K562 (cell line): ENCODE data around the gene USP5. TPM values are rescaled to one million over a fixed set of nuclear protein-coding genes. Genes with fewer than 3 reads are reported as not detected.

Experiments used
- ARID4B ChIP-seq: sonication (generic); formaldehyde crosslinking; IDR thresholded peaks from 2 replicates; pipeline ENCODE4 v1.8.0; 2022; ENCODE audit warnings: mild to moderate bottlenecking, missing genetic modification reagents
- FOXA3 ChIP-seq, 2 experiments: fragments of 450-650 bp in 1 of 2; sonication (generic) in 1 of 2; formaldehyde crosslinking; IDR thresholded peaks in 1 of 2; conservative IDR thresholded peaks in 1 of 2; 2 replicates each; pipeline versions ENCODE4 v1.4.0 to v1.8.0; 2020 to 2022; ENCODE audit warnings: mild to moderate bottlenecking in 2 of 2, missing genetic modification reagents in 1 of 2
- KDM2B ChIP-seq: fragments of 250-450 bp; sonication (Bioruptor Pico); IDR thresholded peaks from 2 replicates; pipeline ENCODE4 v1.8.0; 2021; ENCODE audit warnings: mild to moderate bottlenecking, moderate library complexity
- MTA3 ChIP-seq: fragments of 450-650 bp; formaldehyde crosslinking; IDR thresholded peaks from 2 replicates; pipeline ENCODE4 v1.6.1; 2017; ENCODE audit warnings: mild to moderate bottlenecking, borderline replicate concordance
- MYNN ChIP-seq, 2 experiments: sonication (generic); formaldehyde crosslinking in 1 of 2; IDR thresholded peaks; 2 replicates each; pipeline versions ENCODE4 v1.5.0 to v1.6.1; 2016 to 2020; ENCODE audit warnings: antibody characterized with exemption in 1 of 2, missing genetic modification reagents in 1 of 2
- PRDM10 ChIP-seq: fragments of 450-650 bp; IDR thresholded peaks from 2 replicates; pipeline ENCODE4 v1.6.1; 2018; ENCODE audit not compliant: partially characterized antibody
- PRPF4 ChIP-seq: fragments of 200-400 bp; formaldehyde crosslinking; IDR thresholded peaks from one replicate; pipeline ENCODE4 v1.6.1; 2017; ENCODE audit warnings: low read length, low read depth, mild to moderate bottlenecking; ENCODE audit not compliant: insufficient read depth, poor library complexity, severe bottlenecking
- RFX1 ChIP-seq: fragments of 450-650 bp; IDR thresholded peaks from 2 replicates; pipeline ENCODE4 v1.6.1; 2016; ENCODE audit warnings: mild to moderate bottlenecking, moderate library complexity
- ZFP1 ChIP-seq: fragments of 450-650 bp; formaldehyde crosslinking; IDR thresholded peaks from 2 replicates; pipeline ENCODE4 v1.4.0; 2020; ENCODE audit warnings: mild to moderate bottlenecking, mixed read lengths
- ZNF146 ChIP-seq: IDR thresholded peaks from one replicate; pipeline ENCODE4 v1.6.1; 2018; ENCODE audit warnings: missing compliant biosample characterization; ENCODE audit not compliant: unreplicated experiment
- ZNF395 ChIP-seq: fragments of 200-800 bp; sonication (Bioruptor generic); IDR thresholded peaks from 2 replicates; pipeline ENCODE4 v1.6.1; 2017; ENCODE audit warnings: missing genetic modification characterization, missing compliant biosample characterization
- polyA plus RNA-seq, 8 experiments: library from polyadenylated mRNA; depleted of rRNA in 4 of 8; stranded (reverse) in 5 of 8; unstranded in 3 of 8; fragments of >200 nt; fragmentation: Nextera tagmentation in 2 of 8; fragmentation: Illumina TruSeq in 1 of 8; extraction: Ambion mirVana in 2 of 8; extraction: Trizol in 1 of 8; gene quantifications; 2 replicates each; pipeline versions ENCODE4 v1.2.1 to v1.2.3, GENCODE V29; 2011 to 2014; ENCODE audit warnings: inconsistent platforms in 1 of 8, missing spikeins in 1 of 8
- total RNA-seq, 7 experiments: library from RNA; depleted of rRNA in 6 of 7; stranded (reverse); fragments of >200 nt in 6 of 7; fragmentation: Illumina TruSeq in 2 of 7; extraction: Trizol in 2 of 7; gene quantifications; 2 replicates each; pipeline versions ENCODE4 v1.2.1 to v1.2.3, GENCODE V29; 2011 to 2021; ENCODE audit warnings: low replicate concordance in 1 of 7
- TF ChIP-seq, protein P1 (sequence below): sonication (generic); formaldehyde crosslinking; IDR thresholded peaks from 2 replicates; pipeline ENCODE4 v1.8.0; 2022; ENCODE audit warnings: missing genetic modification reagents, mild to moderate bottlenecking, moderate library complexity, borderline replicate concordance
- TF ChIP-seq, protein P2 (sequence below): fragments of 450-650 bp; formaldehyde crosslinking; IDR thresholded peaks from 2 replicates; pipeline ENCODE4 v1.4.0; 2020; ENCODE audit warnings: mild to moderate bottlenecking

Gene USP5
- total and polyA plus RNA-seq, 9 of the 15 experiments (the other 6 are each of a cell fraction or from before 2014, with no cell fraction given), result 1.4 to 107 (median 48.6) TPM

DNA sequence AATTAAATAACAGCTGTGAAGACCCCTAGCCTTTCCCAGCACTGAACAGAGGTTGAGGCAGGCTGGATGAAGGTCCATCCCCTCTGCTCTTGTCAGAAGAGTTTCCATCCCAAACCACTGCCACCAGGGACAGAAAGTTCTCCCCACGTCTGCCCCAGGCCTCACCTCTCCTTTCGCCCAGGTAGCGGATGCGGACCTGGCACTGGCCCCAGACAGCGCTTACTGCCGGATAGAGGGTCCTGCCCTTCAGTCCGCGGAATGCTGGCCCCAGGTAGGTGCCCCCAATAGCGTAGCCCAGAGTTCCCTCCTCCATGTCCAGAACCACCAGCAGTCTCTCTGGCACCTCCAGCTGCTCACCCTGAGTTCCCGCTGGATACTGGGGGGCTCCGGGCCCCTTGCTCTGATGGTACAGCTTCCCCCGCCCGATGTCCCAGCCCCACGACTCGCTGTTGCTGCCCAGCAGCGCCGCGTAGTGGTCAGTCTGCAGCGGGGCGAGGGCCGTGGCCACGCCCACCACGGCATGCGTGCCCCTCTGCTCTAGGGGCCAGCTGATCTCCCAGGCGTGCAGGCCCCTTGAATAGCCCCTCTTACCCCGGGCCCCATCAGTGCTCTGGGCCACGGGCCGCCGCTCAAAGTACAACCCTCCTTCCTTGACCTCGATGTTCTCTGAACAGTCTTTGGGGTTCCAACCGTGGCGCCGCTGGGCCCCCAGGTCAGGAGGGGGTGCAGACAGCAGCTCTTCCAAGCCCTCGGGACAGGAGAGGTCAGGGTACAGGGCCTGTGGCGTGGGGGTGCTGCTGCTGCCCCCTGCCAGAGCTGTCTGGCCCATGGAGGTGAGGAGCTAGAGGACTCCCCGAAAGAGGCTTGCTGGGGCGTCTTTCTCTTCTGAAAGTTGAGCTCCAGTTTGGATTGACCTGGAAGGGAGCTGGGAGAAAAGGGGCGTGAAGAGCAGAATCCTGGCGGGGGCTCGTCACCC, 20.4 kb downstream of the USP5 start (continued):
- TF ChIP-seq, protein P1, sequence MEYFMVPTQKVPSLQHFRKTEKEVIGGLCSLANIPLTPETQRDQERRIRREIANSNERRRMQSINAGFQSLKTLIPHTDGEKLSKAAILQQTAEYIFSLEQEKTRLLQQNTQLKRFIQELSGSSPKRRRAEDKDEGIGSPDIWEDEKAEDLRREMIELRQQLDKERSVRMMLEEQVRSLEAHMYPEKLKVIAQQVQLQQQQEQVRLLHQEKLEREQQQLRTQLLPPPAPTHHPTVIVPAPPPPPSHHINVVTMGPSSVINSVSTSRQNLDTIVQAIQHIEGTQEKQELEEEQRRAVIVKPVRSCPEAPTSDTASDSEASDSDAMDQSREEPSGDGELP (CRISPR knock-in tag), result peak; percentile 96
- TF ChIP-seq RFX1, result no peak
- 0 out of 2 replicates have a peak, but pooled peaks have one; percentile 40 for TF ChIP-seq MTA3
- peak; percentile 35; the same call in 1 of the 2 replicates for TF ChIP-seq ZNF395 (CRISPR knock-in tag)
- TF ChIP-seq ARID4B (CRISPR knock-in tag), result peak; percentile 93
- no peak for TF ChIP-seq PRDM10
- TF ChIP-seq PRPF4, result no peak
- TF ChIP-seq, protein P2, sequence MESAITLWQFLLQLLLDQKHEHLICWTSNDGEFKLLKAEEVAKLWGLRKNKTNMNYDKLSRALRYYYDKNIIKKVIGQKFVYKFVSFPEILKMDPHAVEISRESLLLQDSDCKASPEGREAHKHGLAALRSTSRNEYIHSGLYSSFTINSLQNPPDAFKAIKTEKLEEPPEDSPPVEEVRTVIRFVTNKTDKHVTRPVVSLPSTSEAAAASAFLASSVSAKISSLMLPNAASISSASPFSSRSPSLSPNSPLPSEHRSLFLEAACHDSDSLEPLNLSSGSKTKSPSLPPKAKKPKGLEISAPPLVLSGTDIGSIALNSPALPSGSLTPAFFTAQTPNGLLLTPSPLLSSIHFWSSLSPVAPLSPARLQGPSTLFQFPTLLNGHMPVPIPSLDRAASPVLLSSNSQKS (CRISPR knock-in tag), result no peak
- no peak for TF ChIP-seq KDM2B (CRISPR knock-in tag)
- peak; percentile 40; the same call in 1 of the 2 replicates for TF ChIP-seq MYNN (IDR thresholded peaks at IDR 0.05)
- no peak for TF ChIP-seq MYNN (CRISPR knock-in tag; IDR thresholded peaks at IDR 0.05)
- no peak for TF ChIP-seq ZNF146
- no peak for TF ChIP-seq ZFP1 (CRISPR knock-in tag)
- TF ChIP-seq FOXA3 (CRISPR knock-in tag; conservative IDR thresholded peaks at IDR 0.05 in 1 of 2, IDR thresholded peaks at IDR 0.05 in 1 of 2), result no peak
